HepG2 (cell line): ENCODE data around the gene HNRNPUL1. TPM values are rescaled to one million over a fixed set of nuclear protein-coding genes. Genes with fewer than 3 reads are reported as not detected.

Source experiments
- ASH2L ChIP-seq: fragments of 300-600, 200-600 bp; sonication (generic); IDR thresholded peaks from 2 replicates; pipeline ENCODE4 v1.7.0; 2017; ENCODE audit warnings: low read depth, mild to moderate bottlenecking, moderate library complexity, mixed read lengths, low read length; ENCODE audit not compliant: insufficient read length
- CC2D1A ChIP-seq: sonication (generic); formaldehyde crosslinking; IDR thresholded peaks from 2 replicates; pipeline ENCODE4 v1.8.1; 2023; ENCODE audit warnings: mild to moderate bottlenecking, missing genetic modification reagents
- FOXA3 ChIP-seq: IDR thresholded peaks from 2 replicates; pipeline ENCODE4 v1.6.1; 2016; ENCODE audit warnings: missing genetic modification reagents, missing compliant biosample characterization
- GABPB1 ChIP-seq: IDR thresholded peaks from 2 replicates; pipeline ENCODE4 v1.6.1; 2016; ENCODE audit warnings: mild to moderate bottlenecking, missing genetic modification reagents, moderate library complexity, missing compliant biosample characterization
- HNF4G ChIP-seq, 2 experiments: sonication (generic) in 1 of 2; formaldehyde crosslinking in 1 of 2; IDR thresholded peaks; 2 replicates each; pipeline versions ENCODE4 v1.4.0 to v1.6.1; 2011 to 2020; ENCODE audit warnings: borderline replicate concordance in 2 of 2, low read depth in 2 of 2, mild to moderate bottlenecking in 2 of 2, low read length in 1 of 2, missing genetic modification reagents in 1 of 2, moderate library complexity in 1 of 2
- KMT2B ChIP-seq: IDR thresholded peaks from 2 replicates; pipeline ENCODE4 v1.6.1; 2016; ENCODE audit warnings: missing genetic modification reagents, missing compliant biosample characterization
- RAD51 ChIP-seq: fragments of 450-650 bp; IDR thresholded peaks from 2 replicates; pipeline ENCODE4 v1.6.1; 2016; ENCODE audit warnings: borderline replicate concordance
- SRSF1 ChIP-seq: fragments of 200-400 bp; formaldehyde crosslinking; optimal IDR thresholded peaks from 2 replicates; pipeline ENCODE3; 2017; ENCODE audit warnings: mild to moderate bottlenecking, low read depth, low read length, moderate library complexity
- ZNF205 ChIP-seq: IDR thresholded peaks from 2 replicates; pipeline ENCODE4 v1.6.1; 2018; ENCODE audit warnings: missing biosample characterization, missing genetic modification reagents
- ZNF326 ChIP-seq: sonication (generic); formaldehyde crosslinking; IDR thresholded peaks from 2 replicates; pipeline ENCODE4 v1.4.0; 2020; ENCODE audit warnings: missing genetic modification reagents, borderline replicate concordance
- ZNF350 ChIP-seq: sonication (generic); formaldehyde crosslinking; IDR thresholded peaks from 2 replicates; pipeline ENCODE4 v1.4.0; 2020; ENCODE audit warnings: mild to moderate bottlenecking, low read depth, missing genetic modification reagents, borderline replicate concordance
- ZNF883 ChIP-seq: sonication (generic); formaldehyde crosslinking; IDR thresholded peaks from 2 replicates; pipeline ENCODE4 v1.5.1; 2020; ENCODE audit warnings: mild to moderate bottlenecking, missing genetic modification reagents; ENCODE audit errors: not compliant biosample characterization
- polyA plus RNA-seq, 8 experiments: library from polyadenylated mRNA; depleted of rRNA in 3 of 8; stranded (reverse) in 7 of 8; unstranded in 1 of 8; fragments of >200 nt; fragmentation: Illumina TruSeq in 4 of 8; extraction: Trizol in 4 of 8; gene quantifications; 2 replicates each; pipeline versions ENCODE4 v1.2.1 to v1.2.3, GENCODE V29; 2011 to 2016; ENCODE audit warnings: low read depth in 4 of 8, missing spikeins in 1 of 8, mixed read lengths in 1 of 8; ENCODE audit not compliant: insufficient read depth in 1 of 8
- total RNA-seq, 5 experiments: library from RNA; depleted of rRNA; stranded (reverse); fragments of >200 nt; fragmentation: Illumina TruSeq; extraction: Trizol; gene quantifications; 2 replicates each; pipeline ENCODE4 v1.2.3, GENCODE V29; 2016; ENCODE audit warnings: low read depth in 1 of 5
- TF ChIP-seq, protein P1 (sequence below): sonication (generic); formaldehyde crosslinking; IDR thresholded peaks from 2 replicates; pipeline ENCODE4 v1.5.1; 2020; ENCODE audit warnings: mild to moderate bottlenecking, missing genetic modification reagents, borderline replicate concordance
- TF ChIP-seq, protein P2 (sequence below): sonication (generic); formaldehyde crosslinking; IDR thresholded peaks from 2 replicates; pipeline ENCODE4 v1.5.0; 2020; ENCODE audit warnings: mild to moderate bottlenecking, missing genetic modification reagents
- TF ChIP-seq, protein P3 (sequence below): sonication (generic); formaldehyde crosslinking; IDR thresholded peaks from 2 replicates; pipeline ENCODE4 v1.8.1; 2022; ENCODE audit warnings: low read depth, mild to moderate bottlenecking, missing genetic modification reagents
- TF ChIP-seq, protein P4 (sequence below): IDR thresholded peaks from 2 replicates; pipeline ENCODE4 v1.6.1; 2016

Gene HNRNPUL1
- total and polyA plus RNA-seq, 2 of the 13 experiments (the other 11 are each of a cell fraction or from before 2014, with no cell fraction given) = 30.9 to 81.7 TPM

DNA sequence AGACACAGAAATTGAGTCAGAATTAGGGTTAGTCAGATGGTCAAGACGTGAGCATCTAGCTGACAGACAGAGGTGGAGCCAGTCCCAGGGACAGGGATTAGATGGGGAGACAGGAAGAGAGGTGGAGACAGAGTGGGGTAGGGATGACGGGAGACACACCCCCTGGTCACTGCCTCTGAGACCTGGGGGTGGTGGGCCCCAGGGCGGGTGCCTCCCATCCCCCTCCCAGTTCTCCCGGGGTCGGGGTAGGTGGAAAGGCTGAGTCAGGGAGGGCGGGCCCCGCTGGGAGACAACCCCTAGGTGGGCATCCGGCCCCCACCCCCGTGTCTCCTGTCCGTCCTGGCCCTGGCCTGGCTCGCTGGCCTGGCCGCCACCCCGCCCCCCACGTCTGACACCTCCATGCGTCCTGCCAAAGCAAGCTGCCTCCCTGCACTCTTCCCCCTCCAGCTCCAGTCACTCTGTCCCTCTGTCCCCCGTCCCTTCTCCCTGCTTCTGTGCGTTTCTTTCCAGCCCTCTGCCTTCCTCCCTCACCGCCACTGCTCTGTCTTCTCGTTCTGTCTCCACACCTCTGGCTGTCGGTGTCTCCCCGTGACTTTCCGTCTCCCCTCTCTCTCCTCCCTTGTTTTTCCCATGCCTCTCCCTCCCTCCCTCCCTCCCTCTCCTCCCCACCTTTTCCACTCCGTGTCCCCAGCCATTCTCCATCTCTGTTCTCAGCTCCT lies 60.9 kb downstream of the HNRNPUL1 start (continued):
- TF ChIP-seq, protein P1, sequence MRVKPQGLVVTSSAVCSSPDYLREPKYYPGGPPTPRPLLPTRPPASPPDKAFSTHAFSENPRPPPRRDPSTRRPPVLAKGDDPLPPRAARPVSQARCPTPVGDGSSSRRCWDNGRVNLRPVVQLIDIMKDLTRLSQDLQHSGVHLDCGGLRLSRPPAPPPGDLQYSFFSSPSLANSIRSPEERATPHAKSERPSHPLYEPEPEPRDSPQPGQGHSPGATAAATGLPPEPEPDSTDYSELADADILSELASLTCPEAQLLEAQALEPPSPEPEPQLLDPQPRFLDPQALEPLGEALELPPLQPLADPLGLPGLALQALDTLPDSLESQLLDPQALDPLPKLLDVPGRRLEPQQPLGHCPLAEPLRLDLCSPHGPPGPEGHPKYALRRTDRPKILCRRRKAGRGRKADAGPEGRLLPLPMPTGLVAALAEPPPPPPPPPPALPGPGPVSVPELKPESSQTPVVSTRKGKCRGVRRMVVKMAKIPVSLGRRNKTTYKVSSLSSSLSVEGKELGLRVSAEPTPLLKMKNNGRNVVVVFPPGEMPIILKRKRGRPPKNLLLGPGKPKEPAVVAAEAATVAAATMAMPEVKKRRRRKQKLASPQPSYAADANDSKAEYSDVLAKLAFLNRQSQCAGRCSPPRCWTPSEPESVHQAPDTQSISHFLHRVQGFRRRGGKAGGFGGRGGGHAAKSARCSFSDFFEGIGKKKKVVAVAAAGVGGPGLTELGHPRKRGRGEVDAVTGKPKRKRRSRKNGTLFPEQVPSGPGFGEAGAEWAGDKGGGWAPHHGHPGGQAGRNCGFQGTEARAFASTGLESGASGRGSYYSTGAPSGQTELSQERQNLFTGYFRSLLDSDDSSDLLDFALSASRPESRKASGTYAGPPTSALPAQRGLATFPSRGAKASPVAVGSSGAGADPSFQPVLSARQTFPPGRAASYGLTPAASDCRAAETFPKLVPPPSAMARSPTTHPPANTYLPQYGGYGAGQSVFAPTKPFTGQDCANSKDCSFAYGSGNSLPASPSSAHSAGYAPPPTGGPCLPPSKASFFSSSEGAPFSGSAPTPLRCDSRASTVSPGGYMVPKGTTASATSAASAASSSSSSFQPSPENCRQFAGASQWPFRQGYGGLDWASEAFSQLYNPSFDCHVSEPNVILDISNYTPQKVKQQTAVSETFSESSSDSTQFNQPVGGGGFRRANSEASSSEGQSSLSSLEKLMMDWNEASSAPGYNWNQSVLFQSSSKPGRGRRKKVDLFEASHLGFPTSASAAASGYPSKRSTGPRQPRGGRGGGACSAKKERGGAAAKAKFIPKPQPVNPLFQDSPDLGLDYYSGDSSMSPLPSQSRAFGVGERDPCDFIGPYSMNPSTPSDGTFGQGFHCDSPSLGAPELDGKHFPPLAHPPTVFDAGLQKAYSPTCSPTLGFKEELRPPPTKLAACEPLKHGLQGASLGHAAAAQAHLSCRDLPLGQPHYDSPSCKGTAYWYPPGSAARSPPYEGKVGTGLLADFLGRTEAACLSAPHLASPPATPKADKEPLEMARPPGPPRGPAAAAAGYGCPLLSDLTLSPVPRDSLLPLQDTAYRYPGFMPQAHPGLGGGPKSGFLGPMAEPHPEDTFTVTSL (CRISPR knock-in tag) = no peak
- TF ChIP-seq HNF4G (IDR thresholded peaks at IDR 0.05; ENCODE audit: borderline replicate concordance, low read depth, low read length) (no peak), HNF4G (CRISPR knock-in tag; IDR thresholded peaks at IDR 0.05; ENCODE audit: borderline replicate concordance, low read depth) (peak; percentile 74; the same call in 1 of the 2 replicates), ZNF883 (CRISPR knock-in tag) (no peak), FOXA3 (CRISPR knock-in tag) (0 out of 2 replicates have a peak, but pooled peaks have one; percentile 26), ASH2L (no peak), ZNF205 (CRISPR knock-in tag) (peak; percentile 82; the same call in 1 of the 2 replicates), RAD51 (no peak), KMT2B (CRISPR knock-in tag) (no peak), CC2D1A (CRISPR knock-in tag) (no peak), ZNF326 (CRISPR knock-in tag) (peak; percentile 93), GABPB1 (CRISPR knock-in tag) (peak; percentile 82), ZNF350 (CRISPR knock-in tag) (peak; percentile 53; the same call in 1 of the 2 replicates), SRSF1 (peak; percentile 43)
- TF ChIP-seq, protein P2, sequence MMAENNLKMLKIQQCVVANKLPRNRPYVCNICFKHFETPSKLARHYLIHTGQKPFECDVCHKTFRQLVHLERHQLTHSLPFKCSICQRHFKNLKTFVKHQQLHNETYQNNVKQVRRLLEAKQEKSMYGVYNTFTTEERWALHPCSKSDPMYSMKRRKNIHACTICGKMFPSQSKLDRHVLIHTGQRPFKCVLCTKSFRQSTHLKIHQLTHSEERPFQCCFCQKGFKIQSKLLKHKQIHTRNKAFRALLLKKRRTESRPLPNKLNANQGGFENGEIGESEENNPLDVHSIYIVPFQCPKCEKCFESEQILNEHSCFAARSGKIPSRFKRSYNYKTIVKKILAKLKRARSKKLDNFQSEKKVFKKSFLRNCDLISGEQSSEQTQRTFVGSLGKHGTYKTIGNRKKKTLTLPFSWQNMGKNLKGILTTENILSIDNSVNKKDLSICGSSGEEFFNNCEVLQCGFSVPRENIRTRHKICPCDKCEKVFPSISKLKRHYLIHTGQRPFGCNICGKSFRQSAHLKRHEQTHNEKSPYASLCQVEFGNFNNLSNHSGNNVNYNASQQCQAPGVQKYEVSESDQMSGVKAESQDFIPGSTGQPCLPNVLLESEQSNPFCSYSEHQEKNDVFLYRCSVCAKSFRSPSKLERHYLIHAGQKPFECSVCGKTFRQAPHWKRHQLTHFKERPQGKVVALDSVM (CRISPR knock-in tag) = no peak
- TF ChIP-seq, protein P3, sequence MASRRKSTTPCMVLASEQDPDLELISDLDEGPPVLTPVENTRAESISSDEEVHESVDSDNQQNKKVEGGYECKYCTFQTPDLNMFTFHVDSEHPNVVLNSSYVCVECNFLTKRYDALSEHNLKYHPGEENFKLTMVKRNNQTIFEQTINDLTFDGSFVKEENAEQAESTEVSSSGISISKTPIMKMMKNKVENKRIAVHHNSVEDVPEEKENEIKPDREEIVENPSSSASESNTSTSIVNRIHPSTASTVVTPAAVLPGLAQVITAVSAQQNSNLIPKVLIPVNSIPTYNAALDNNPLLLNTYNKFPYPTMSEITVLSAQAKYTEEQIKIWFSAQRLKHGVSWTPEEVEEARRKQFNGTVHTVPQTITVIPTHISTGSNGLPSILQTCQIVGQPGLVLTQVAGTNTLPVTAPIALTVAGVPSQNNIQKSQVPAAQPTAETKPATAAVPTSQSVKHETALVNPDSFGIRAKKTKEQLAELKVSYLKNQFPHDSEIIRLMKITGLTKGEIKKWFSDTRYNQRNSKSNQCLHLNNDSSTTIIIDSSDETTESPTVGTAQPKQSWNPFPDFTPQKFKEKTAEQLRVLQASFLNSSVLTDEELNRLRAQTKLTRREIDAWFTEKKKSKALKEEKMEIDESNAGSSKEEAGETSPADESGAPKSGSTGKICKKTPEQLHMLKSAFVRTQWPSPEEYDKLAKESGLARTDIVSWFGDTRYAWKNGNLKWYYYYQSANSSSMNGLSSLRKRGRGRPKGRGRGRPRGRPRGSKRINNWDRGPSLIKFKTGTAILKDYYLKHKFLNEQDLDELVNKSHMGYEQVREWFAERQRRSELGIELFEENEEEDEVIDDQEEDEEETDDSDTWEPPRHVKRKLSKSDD (CRISPR knock-in tag) = no peak
- TF ChIP-seq, protein P4, sequence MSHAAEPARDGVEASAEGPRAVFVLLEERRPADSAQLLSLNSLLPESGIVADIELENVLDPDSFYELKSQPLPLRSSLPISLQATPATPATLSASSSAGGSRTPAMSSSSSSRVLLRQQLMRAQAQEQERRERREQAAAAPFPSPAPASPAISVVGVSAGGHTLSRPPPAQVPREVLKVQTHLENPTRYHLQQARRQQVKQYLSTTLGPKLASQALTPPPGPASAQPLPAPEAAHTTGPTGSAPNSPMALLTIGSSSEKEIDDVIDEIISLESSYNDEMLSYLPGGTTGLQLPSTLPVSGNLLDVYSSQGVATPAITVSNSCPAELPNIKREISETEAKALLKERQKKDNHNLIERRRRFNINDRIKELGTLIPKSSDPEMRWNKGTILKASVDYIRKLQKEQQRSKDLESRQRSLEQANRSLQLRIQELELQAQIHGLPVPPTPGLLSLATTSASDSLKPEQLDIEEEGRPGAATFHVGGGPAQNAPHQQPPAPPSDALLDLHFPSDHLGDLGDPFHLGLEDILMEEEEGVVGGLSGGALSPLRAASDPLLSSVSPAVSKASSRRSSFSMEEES (CRISPR knock-in tag) = peak; percentile 77
